Nephron (organoid): Measurements from ENCODE around the gene RIMS4.

Experiments
- H3K27ac Mint-ChIP-seq, 3 experiments: 2 replicates each; pipeline ENCODE4 v1.8.0; 2020; ENCODE audit warnings: mixed read lengths in 3 of 3, mild to moderate bottlenecking in 2 of 3, moderate library complexity in 1 of 3
- H3K27me3 Mint-ChIP-seq: 2 replicates; pipeline ENCODE4 v1.8.0; 2021; ENCODE audit warnings: low read depth, mild to moderate bottlenecking, moderate library complexity, mixed read lengths
- H3K36me3 Mint-ChIP-seq: 2 replicates; pipeline ENCODE4 v1.8.0; 2020; ENCODE audit warnings: low read depth, mixed read lengths
- H3K4me1 Mint-ChIP-seq: 2 replicates; pipeline ENCODE4 v1.8.0; 2020; ENCODE audit warnings: mixed read lengths
- H3K4me3 Mint-ChIP-seq, 3 experiments: 2 replicates each; pipeline ENCODE4 v1.8.0; 2020; ENCODE audit warnings: mild to moderate bottlenecking in 3 of 3, mixed read lengths in 3 of 3, moderate library complexity in 2 of 3
- H3K9me3 Mint-ChIP-seq: 2 replicates; pipeline ENCODE4 v1.8.0; 2020; ENCODE audit warnings: mixed read lengths
- CTCF ChIP-seq, 3 experiments: fragments of 200-600 bp; sonication (generic); IDR thresholded peaks; one replicate each; pipeline ENCODE4 v1.5.0; 2021; ENCODE audit warnings: antibody characterized with exemption in 3 of 3; ENCODE audit not compliant: unreplicated experiment in 3 of 3

RIMS4 gene

GRCh38 chr20:44750081-44750805 is 60.1 kb downstream of the RIMS4 start:
- no peaks in the 10 kb centered on the region for H3K36me3 Mint-ChIP-seq
- H3K27me3 Mint-ChIP-seq, result peaks cover 24% of the 10 kb centered on the region
- no peaks in the 10 kb centered on the region for H3K9me3 Mint-ChIP-seq
- H3K4me1 Mint-ChIP-seq, result peaks cover 5% of the 10 kb centered on the region
- no peak overlapping the region for H3K27ac Mint-ChIP-seq
- no peak overlapping the region for H3K4me3 Mint-ChIP-seq
- TF ChIP-seq CTCF (IDR thresholded peaks at IDR 0.05; ENCODE audit: unreplicated experiment in 3 of 3), result no peak

- Mint-ChIP-seq H3K4me3 (no peak overlapping the region), H3K9me3 (no peaks in the 10 kb centered on the region), H3K36me3 (no peaks in the 10 kb centered on the region), H3K27ac (no peak overlapping the region), H3K4me1 (peaks cover 5% of the 10 kb centered on the region), H3K27me3 (peaks cover 37% of the 10 kb centered on the region)
- no peak for TF ChIP-seq CTCF (IDR thresholded peaks at IDR 0.05; ENCODE audit: unreplicated experiment in 3 of 3)
Measured at GRCh38 chr20:44748005-44748370, 62.4 kb downstream of the RIMS4 start.

- Mint-ChIP-seq H3K27ac (peak overlapping the region in 2 of 3 experiments; percentile 2 to 37), H3K36me3 (no peaks in the 10 kb centered on the region), H3K27me3 (peaks cover 39% of the 10 kb centered on the region), H3K4me3 (peak overlapping the region; percentile 70 to 79 (median 70)), H3K9me3 (no peaks in the 10 kb centered on the region), H3K4me1 (peaks cover 5% of the 10 kb centered on the region)
- TF ChIP-seq CTCF (IDR thresholded peaks at IDR 0.05; ENCODE audit: unreplicated experiment in 3 of 3), result peak; percentile 55 to 65 (median 64)
Measured at GRCh38 chr20:44747166-44748004, 63.0 kb downstream of the RIMS4 start.

GRCh38 chr20:44746367-44747165 is 63.8 kb downstream of the RIMS4 start:
- no peak for TF ChIP-seq CTCF (IDR thresholded peaks at IDR 0.05; ENCODE audit: unreplicated experiment in 3 of 3)
- peaks cover 45% of the 10 kb centered on the region for H3K27me3 Mint-ChIP-seq
- H3K36me3 Mint-ChIP-seq, result no peaks in the 10 kb centered on the region
- H3K4me1 Mint-ChIP-seq, result peaks cover 5% of the 10 kb centered on the region
- H3K27ac Mint-ChIP-seq, result no peak overlapping the region
- peak overlapping the region; percentile 70 to 79 (median 71) for H3K4me3 Mint-ChIP-seq
- H3K9me3 Mint-ChIP-seq, result no peaks in the 10 kb centered on the region

- no peak within 1 kb of the TSS for H3K27ac Mint-ChIP-seq
- H3K36me3 Mint-ChIP-seq, result no peaks in the 10 kb centered on the region
- H3K4me3 Mint-ChIP-seq, result peak within 1 kb of the TSS; percentile 70 to 77 (median 76)
- peaks cover 5% of the 10 kb centered on the region for H3K4me1 Mint-ChIP-seq
- no peak for TF ChIP-seq CTCF (IDR thresholded peaks at IDR 0.05; ENCODE audit: unreplicated experiment in 3 of 3)
- peaks cover 47% of the 10 kb centered on the region for H3K27me3 Mint-ChIP-seq
- H3K9me3 Mint-ChIP-seq, result no peaks in the 10 kb centered on the region
Measured at GRCh38 chr20:44745598-44746366, 64.6 kb downstream of the RIMS4 start, which contains the start of gene KCNK15. KCNK15 (plus strand) TSS chr20:44745865; CDS start chr20:44745911, 46 bp downstream.
